GM10266 (cell line): Measurements from ENCODE around the gene LPAR1.

Experiments
- DNase-seq: peaks from one replicate; pipeline ENCODE4 v3.0.0; 2012; ENCODE audit errors: extremely low spot score
- TF ChIP-seq, protein P1 (sequence below): IDR thresholded peaks from 2 replicates; pipeline ENCODE4 v1.5.1; 2012; ENCODE audit warnings: mild to moderate bottlenecking, low read depth; ENCODE audit not compliant: control insufficient read depth, insufficient read depth; ENCODE audit errors: missing control alignments

LPAR1 gene

DNA sequence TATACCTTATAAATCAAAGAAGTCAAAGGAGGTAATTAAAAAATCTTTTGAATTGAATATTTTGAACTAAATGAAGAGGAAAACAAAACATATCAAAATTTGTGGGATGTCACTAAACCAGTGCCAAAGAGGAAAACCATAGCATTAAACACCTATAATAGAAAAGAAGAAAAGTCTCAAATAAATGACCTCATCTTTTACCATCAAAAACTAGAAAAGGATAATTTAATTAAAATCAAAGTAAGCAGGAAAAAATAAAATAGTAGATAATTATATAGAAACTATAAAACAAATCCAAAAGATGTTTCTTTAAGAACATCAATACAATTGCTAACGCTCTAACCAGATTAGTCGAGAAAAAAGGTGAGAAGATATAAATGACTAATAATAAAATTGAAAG is 47.8 kb downstream of the LPAR1 start:
- DNase-seq: no peak
- TF ChIP-seq, protein P1, sequence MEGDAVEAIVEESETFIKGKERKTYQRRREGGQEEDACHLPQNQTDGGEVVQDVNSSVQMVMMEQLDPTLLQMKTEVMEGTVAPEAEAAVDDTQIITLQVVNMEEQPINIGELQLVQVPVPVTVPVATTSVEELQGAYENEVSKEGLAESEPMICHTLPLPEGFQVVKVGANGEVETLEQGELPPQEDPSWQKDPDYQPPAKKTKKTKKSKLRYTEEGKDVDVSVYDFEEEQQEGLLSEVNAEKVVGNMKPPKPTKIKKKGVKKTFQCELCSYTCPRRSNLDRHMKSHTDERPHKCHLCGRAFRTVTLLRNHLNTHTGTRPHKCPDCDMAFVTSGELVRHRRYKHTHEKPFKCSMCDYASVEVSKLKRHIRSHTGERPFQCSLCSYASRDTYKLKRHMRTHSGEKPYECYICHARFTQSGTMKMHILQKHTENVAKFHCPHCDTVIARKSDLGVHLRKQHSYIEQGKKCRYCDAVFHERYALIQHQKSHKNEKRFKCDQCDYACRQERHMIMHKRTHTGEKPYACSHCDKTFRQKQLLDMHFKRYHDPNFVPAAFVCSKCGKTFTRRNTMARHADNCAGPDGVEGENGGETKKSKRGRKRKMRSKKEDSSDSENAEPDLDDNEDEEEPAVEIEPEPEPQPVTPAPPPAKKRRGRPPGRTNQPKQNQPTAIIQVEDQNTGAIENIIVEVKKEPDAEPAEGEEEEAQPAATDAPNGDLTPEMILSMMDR: no peak

DNA sequence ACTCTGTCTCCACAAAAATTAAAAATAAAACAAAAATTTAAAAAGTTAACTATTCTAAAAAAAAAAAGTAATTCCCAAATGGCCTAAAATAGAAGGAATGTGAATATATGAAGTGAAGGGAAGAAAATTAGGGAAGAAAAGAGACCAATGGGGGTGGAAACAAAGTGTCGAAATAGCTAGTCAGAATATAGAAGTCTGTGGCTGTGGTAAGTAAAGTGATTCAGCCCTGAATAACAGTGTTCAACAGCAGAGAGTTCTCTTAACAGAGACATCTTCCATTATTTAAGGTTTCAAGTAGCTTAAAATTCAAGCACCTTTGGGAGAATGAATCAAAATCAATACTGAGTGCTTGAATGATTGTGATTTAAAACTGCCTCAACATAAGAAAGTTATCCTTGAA is 51.7 kb downstream of the LPAR1 start:
- DNase-seq: no peak
- TF ChIP-seq, protein P1: no peak

GRCh38 chr9:110984890-110985437 is 53.3 kb downstream of the LPAR1 start:
- DNase-seq: no peak
- TF ChIP-seq, protein P1: no peak

- no peak for DNase-seq
- TF ChIP-seq, protein P1: no peak
Measured at GRCh38 chr9:110980261-110980660, 58.0 kb downstream of the LPAR1 start.

DNA sequence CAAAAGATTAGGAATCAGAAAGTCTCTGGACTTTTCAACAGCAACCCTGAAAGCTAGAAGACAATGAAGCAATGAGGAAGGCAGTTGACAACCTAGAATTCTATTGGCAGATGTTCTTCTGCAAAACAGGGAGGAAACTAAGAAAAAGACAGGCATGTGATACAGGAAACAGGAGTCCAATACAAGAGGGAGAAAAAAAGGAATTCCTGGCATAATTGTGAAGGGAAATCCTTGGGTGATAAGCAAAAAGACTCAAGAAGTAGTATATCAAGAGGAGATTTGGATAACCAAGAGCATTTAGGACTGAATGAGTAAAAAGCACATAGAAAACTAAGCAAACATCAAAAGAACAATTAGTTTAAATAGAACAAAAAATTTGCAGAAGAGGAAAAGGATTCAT is 58.6 kb downstream of the LPAR1 start:
- DNase-seq: no peak
- TF ChIP-seq, protein P1: no peak

DNA sequence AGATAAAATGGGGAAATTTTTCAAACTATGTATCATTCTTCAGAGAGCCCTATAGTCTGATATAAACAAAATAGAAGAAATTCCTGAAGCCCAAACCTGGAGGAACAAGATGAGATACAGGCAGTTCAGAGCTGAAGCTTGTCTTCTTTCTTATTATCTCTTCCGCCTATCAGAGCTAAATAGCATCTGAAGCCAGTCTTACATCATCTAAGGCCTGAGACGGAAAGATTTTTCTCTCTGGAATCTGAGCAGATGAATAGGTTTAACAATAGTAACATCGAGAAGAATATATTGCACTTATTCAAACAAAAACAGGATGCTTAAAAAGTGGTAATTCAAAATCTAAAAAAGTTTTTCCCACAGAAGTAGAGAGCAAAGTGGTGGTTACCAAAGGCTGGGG is 59.8 kb downstream of the LPAR1 start:
- TF ChIP-seq, protein P1: no peak
- no peak for DNase-seq

GRCh38 chr9:110977259-110977709 is 61.0 kb downstream of the LPAR1 start:
- TF ChIP-seq, protein P1: no peak
- DNase-seq: no peak
